Stimulated activated CD8-positive, alpha-beta memory T cell treated with anti-CD3 and anti-CD28 coated beads, Interleukin-4, amount 100 ng/mL, for 24 hours (primary cell): Measurements from ENCODE around the gene STK17B.
A peak's percentile ranks its signal among the peaks of the same experiment; 100 is the strongest.

ENCODE experiments used
- DNase-seq: peaks from one replicate; pipeline ENCODE4 v3.0.0-alpha.2; 2020; ENCODE audit warnings: low read depth

The STK17B gene

DNA sequence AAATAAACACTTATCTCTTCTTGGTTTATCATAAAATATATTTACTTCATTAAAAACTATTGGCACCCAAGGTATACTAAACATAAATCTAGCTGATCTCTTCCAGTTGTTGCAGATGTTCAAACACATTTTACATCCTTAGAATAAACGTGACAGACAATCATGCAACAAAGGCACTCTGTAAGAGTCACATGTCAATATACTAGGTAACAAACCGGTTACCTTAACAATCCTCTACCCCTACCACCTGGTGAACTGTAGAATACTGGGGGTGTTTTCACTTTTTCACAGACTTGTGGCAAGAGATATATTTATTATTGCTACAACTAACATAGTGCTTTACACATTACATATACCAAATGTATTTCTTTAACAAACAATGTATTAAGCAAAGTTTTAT is 15.8 kb downstream of the STK17B start:
- no peak for DNase-seq

DNA sequence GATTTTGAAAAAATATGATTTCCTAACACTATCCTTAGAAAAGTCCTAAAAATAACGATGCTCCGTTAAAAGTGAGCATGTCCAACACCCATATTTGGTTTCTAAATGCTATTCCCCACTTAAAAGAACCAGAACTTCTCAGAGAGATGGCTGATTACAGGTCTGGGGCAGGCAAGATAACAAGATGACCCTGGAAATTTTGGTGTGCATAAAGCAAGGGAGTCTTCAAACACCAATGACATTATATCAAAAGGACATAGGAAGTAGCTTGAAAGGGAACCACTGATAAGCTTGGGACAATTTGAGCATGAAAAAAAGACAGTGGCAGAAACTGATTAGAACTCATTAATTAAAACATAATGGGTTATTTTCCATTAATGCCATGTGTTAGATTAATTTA is 17.9 kb downstream of the STK17B start:
- DNase-seq, result no peak

DNA sequence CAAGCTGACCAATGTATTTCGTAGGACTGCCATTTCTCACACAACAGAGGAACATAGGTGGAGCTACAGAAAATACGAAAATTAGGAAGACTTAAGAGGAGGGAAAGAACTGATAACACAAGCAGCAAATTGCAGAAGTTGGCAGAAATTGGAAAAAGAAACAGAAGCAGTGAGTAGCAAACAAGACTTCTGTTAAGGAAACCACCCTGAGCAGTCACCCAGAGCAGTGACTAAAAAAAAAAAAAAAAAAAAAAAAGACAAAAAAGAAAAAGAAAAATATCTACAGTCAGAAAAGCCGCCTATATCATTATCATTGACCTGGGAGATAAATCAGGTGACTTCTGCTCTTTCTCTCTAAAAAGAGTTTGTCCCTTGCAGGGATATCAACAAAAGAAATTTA is 21.4 kb downstream of the STK17B start:
- DNase-seq, result no peak

DNA sequence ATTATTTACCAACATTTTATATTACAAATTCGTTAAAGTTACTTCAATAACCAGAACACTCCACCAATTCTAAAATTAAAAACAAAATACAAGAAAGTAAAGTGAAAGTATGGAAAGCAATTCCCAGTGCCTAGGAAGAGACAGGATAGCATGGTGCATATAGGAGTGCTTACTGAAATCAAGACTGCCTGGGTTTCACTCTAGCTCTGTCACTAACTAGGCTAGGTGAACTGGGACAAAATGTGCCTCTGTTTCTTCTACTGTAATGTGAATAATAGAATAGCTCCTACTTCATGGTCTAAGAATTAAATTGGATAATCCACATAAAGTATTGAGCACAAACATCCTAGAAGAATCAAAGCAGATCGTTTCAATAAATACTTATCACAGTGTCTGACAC is 22.6 kb downstream of the STK17B start:
- no peak for DNase-seq

DNA sequence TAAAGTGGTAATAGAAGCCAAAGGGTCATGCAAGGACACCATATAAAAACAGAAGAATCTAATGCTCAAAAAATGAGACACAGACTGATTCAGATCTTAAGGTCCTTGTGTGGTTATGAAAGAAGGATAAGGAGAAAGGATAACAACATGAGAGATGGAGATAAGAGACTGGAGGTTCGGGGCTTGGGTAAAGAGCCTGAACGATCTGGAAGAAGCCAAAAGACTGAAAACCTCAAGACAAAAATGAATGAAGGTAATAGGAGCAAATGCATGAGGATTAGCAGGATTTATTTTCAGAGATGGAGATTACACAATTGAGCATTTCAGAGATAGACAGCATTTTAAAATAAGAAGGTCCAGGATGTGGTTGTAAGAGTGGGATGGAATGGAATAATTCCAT is 26.1 kb downstream of the STK17B start:
- DNase-seq, result no peak

DNA sequence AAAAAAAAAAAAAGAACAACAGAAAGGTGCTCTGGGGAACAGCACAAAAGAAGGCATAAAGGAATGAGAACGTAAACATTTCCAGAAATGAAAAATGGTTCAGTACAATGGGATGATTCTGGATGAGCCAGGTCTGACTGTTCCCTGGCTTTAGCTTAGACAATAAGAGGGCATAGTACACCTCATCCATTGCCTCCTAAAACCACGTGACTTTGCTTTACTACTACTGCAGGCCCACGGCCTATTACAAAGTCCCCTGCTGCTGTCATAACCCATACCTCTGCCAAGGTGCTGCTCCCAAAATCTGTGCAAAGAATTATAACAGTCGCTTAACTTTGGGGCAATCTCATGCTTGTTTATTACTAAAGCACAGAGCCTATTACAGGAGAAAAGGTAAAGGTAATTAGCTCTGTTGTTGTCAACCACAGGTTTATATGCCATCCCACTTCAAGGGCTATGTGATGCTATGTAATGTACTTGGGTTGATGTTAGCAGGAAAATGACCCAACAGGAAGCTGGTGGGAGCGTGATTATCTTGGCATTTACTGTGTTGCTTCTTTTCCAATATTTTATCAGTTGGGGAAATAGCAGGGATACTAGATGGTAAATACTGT is 26.8 kb downstream of the STK17B start:
- DNase-seq, result no peak

DNA sequence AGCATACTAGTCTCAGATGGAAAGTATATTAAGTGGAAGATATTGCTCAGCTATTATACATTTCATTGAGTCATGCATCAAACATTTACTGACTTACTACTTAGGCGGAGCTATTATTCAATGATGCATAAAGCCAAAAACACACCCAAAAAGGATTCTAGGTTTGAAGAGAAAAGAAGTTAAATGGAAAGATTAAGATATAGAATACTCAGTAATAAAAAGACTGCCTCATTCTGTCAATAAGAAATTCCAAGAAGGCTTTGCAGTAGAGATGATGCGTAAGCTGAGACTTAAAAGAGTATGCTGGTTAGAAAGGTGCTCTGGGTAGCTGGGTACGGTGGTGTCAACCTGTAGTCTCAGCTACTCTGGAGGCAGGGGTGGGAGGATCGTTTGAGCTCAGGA is 27.6 kb downstream of the STK17B start:
- DNase-seq, result no peak

DNA sequence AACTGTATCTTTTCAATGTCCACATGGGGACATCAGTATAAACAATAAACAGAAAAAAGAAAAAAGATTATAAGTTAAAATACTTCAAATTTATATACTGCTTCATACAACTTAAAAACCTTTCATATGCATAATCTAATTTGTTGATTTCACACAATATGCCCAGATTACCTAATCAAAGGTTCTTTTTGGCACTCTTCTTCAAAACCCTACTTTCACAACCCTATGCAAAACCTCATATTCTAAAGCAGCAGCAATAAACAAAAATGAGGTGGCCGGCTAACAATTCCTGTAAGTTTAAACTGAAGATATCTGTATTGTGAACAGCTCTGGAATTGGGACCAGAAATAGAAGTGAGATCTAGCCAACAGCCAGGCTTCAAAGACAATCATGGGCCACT is 28.6 kb downstream of the STK17B start:
- no peak for DNase-seq

DNA sequence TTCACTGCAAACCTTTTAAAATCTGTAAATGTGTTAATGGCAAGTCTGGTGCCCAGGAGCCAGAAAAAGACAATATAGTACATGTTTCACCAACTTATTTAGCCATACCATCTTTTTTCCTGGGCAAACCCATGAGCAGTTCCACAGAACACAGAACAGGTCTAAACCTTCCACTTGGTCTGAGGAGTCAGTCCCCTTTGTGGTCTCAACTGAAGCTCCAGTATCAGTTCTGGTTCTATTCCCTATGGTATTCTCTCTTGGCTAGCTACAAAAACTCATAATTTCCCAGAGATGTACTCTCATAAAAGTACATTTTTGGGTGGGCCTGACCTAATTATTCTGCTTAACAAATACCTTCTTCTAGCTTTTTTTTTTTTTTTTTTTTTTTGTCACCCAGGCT is 31.2 kb downstream of the STK17B start:
- DNase-seq, result no peak

DNA sequence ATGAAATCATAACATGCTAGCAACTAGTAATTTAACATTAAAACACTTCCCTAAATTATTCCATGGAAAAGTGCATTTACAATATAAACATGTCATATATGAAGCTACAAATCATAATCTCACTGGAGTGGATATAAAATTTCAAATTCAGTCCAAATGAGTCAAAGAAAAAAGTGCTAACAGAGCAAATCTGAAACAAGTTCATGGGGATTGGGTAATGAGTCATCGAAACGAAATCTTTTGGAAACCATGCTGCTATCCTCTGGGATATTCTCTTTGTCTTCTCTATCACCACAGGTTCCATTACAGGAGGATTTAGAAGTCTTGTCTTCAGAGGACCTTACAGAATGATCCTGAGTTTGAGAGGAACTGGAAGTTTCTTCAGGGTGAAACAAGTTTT is 34.1 kb downstream of the STK17B start:
- no peak for DNase-seq

DNA sequence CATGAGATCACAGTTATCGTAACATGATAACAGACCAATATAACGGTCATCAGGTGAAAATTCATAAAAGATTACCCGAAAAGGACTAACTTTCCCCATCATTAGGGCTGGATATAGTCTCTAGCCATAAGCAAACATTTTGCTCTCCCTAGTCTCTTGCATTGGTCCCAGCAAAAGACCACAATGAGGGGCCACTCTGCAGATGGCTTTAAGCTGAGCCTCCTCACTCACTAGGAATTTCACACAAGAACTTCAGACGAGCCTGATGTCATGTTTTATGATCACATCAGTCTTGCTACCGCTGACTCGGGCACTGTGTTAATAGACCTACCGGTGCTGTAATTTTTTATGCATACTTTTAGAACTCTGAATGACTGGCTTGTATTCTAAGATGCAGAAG is 35.2 kb downstream of the STK17B start:
- DNase-seq, result no peak

DNA sequence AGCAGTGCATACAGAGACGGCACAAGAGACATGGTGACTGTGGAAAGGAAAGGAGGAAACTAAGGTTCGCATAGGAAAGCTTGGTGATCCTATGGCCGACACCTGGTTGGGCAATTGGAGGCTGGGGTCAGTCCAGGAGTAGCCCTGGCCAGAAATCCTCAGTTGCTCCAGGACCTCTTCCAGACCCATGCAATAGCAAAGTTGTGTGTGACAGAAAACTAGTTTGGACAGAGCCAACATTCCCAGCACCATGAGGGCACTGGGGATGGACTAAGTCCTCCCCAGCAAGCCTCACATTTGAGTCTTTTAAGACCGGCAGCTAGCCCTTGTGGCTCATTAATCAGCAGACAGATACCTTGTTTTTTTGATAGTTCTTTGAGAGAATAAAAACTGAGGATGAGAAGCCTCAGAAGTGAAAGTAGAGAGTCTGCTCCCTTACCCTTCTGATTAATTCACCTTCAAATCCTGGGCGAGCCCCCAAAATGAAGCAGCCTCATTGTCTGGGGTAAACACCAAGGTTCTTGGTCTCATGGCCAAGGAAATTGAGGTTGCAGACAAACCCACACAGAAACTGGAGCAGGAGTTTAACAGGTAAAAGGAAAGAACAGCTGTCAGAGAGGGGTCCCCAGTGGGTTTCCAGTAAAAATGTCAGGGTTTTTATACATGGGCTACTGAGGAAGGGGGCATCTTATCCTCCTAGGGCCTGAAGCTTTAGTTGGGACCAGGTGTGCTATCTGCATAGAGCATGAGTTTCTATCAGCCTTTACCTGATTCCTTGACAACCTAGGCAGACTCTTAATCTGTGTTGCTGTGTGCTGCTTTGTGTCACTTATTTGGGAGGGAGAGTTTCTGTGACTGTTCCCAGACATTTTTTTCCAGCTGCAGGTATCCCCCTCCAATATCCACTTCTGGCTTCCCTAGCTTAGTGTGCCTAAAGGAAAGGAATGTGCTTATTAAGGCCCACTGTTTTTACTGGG is 39.1 kb downstream of the STK17B start:
- DNase-seq, result no peak

DNA sequence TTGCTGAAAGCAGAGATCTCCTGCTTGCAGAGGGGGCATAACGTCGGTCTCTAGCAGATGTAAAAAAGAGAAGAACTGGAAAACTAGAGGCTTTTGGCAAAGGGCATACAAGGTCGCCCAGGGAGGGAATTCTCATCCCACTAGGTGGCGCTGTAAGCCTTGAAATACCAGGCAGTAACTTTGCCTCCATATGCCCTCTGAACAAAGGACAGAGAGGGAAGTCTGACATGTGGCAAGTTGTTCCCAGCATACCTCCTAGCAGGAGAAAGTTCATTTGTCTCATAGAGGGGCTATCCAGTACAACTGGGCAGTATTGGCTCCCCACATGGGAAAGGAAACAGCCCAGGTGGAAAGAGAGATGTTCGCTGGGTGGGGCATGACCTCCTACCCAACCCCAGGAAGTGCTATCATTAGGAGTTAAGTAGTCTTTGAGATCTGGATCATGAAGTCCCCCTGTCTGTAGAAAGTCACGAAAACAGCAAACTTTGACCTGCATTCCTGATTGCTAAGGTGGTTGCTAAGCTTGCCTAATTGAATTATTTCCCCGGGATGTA is 39.9 kb downstream of the STK17B start:
- DNase-seq, result peak; percentile 48

DNA sequence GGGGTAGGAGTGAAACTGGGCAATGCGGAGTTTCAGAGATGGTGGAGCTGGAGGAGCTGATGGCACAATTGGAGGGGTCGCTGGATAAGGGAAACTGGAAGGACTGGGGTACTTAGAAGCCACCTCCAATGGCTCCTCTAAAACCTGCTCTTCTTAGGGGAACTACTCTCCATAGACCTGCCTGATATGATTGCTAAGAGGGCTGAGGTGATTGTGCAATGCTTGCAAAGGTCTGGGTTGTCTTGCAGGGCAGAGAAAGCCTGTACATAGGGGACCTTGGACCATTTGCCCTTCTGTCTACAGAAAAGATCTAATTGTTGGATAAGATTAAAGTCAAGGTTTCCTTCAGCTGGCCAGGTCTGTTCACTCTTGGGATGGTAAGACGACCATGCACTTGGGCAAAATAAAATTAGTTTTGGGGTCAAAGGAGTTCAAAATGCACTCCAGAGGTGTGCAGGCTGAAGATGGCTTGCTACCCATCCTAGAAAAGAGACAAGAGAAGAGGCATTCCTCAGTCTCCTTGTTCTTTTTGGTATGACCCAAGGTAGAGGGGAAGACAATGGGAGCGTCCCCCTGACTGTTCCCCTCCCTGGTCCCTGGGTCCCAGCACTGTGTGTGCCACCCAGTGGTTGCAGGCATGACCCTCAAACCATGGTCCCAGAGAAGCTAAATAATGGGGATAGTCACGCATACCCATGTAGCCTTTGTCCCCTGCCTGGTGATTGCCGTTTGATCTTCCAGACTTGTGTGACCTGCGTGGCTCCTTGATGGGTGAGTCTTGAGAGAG is 41.1 kb downstream of the STK17B start:
- DNase-seq, result no peak

DNA sequence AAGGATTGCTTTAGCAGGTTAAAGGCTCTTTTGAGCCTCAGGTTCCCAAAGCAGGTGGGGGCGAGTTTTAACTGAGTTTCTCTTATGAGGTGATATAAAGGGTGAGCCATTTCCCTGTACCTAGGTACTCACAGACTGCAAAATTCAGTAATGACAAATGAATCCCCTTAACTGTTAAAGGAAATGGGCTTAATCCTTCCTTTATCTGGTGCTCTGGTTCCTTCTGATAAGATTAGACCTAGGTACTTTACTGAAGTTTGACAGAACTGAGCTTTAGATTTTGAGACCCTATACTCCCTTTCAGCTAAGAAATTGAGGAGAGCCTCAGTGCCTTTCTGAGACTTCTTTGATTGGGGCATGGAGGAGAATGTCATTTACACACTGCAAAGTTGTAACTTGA is 42.6 kb downstream of the STK17B start:
- no peak for DNase-seq

DNA sequence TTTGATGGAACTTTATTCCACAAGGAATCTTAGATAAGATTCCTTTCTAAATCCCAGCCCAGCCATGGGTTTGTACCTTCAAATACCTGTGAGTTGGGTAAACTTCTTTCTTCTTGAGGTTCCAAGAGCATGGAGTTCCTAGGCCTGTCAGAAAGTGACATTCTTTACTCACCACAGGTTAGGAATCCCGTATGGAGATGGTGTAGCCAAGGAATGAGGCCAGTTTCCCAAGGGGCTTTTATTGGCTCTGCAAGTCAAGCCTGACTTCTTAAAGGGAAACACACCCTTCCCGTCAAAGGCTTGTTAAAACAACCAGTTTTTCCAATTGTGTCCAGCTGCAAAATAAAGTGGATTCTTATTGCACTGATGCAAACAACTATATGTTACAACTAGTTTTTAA is 45.8 kb downstream of the STK17B start:
- no peak for DNase-seq

DNA sequence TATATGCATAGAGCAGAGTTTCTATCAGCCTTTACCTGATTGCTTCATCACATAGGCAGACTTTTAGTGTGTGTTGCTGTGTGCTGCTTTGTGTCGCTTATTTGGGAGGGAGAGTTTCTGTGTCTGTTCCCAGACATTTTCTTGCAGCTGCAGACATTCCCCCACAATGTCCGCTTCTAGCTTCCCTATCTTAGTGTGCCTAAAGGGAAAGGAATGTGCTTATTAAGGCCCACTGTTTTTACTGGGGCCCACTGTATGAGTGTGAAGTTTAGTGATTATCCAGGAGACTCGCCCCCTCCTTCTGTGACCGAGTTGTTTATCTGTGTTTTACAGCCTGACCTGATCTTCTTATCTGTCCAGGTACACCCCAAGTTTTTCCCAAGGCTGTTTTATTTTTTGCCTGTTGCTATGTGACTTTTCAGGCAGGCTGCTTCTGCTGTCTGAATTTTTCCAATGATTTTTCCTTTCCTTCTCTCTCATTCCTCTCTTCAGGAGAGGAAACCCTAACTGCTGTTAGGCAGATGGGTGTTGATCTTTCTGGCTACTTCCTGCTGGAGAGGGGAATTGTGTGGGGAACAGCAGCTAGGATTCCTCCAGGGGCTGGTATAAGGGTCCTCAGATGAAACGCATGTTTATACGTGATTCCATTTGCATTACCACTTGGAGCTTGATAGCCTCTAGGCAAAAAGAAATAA is 47.6 kb downstream of the STK17B start:
- DNase-seq, result no peak

DNA sequence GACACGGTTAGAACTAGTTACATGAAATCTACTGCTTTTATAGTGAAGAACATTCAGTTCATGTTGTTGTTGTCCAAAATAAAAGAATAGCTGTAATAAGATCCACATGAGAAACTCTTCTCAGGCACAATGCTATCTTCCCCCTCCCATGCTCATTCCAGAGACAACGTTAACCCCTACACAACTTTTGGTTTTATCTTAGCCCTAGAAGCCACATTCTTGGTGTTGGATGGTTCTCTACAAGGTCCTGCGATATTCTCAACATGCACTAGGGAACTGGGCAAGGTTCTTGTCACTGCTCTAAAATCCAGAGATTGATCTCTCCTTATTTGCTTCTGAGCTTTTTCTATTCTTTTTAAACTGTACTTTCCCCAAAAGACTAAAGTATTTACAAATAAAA is 51.5 kb downstream of the STK17B start:
- DNase-seq, result no peak

DNA sequence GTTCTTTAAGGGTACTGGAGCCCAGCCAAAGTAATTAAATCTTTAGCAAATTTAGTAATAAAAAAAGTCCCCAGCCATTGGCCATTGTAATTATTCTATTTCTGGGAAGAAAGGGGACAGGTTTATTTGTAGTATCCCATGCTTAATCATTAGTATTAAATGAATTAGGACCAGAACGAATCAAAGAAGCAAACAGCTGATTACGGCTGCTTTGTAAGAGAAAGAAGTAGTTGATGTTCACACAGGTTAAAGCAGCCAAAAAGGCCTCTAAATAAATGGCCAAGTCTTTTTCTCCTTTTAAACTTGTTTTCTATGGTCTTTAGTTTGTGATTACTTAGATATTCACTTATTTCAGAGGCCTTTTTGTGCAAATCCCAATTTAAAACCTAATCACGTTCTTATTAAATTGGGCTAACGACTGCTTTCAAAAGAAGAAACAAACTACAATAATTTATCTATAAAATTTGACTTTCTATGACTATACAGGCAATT is 54.1 kb downstream of the STK17B start:
- DNase-seq, result no peak

DNA sequence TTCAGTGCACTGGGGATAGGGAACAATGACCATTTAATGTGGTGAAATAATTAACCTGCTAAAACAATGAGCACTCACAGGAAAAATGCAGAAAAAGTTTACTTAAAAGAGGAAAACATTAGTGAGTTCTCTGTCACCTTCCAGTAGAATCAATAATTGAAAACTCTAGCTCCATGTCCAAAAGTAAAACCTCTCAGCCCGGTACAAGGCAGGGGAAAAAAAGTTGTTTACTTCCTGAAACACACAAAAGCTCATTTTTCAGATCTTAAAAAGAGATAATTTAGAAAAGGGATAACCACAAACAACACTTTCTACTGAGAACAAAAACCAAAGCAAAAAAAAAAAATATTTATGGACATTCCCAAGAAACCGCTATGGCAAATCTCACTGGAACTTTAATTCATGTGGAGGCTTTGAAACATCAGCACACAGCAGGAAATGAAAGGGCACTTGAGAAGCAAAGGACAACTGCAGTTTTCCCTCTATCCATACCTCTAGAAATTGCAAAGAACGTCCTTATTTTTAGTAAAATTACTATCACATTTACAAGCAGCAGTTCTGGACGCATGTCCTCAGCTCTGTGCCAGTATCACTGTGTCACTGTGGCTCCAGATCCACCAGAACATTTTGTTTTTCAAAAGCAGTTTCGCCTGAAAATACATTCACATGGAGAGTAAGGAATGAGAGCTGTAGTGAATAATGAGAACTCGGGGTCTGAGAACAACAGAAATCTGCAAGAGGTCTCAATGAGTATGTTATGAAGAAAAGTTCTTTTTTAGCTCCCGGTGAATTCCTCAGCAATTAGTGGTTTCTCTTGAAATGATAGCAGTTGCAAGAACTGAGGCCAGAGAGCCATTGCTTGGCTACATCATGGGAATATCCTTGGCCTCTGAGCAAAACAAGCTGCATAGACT is 58.1 kb downstream of the STK17B start:
- no peak for DNase-seq
